Naive B cell (primary cell): ENCODE results near the gene COL8A1. TPM values are rescaled to one million over a fixed set of nuclear protein-coding genes. Genes with fewer than 3 reads are reported as not detected.

Experiments used
- ATAC-seq, 2 donors: fragments of 150-1000 bp; cut with Tn5 transposase; 2 replicates each; pipeline ENCODE4 v1.10.0; 2021; ENCODE audit warnings: low read depth in 2 of 2, mild to moderate bottlenecking in 2 of 2, moderate library complexity in 2 of 2
- DNase-seq: peaks from one replicate; pipeline ENCODE4 v3.0.0; 2022
- H3K27ac Mint-ChIP-seq, 6 donors: one replicate each; pipeline ENCODE4 v1.8.0; 2020 to 2022; ENCODE audit warnings: mild to moderate bottlenecking in 6 of 6, mixed read lengths in 6 of 6, moderate library complexity in 5 of 6, inconsistent platforms in 2 of 6
- H3K27me3 Mint-ChIP-seq, 3 donors: one replicate each; pipeline ENCODE4 v1.8.0; 2021 to 2022; ENCODE audit warnings: mixed read lengths in 3 of 3, mild to moderate bottlenecking in 1 of 3
- H3K36me3 Mint-ChIP-seq, 2 donors: one replicate each; pipeline ENCODE4 v1.8.0; 2020 to 2022; ENCODE audit warnings: mixed read lengths in 2 of 2, inconsistent platforms in 1 of 2, mild to moderate bottlenecking in 1 of 2
- H3K4me1 Mint-ChIP-seq, 3 donors: one replicate each; pipeline ENCODE4 v1.8.0; 2020 to 2022; ENCODE audit warnings: mixed read lengths in 3 of 3, inconsistent platforms in 1 of 3, mild to moderate bottlenecking in 1 of 3, moderate library complexity in 1 of 3
- H3K4me3 Mint-ChIP-seq, 8 donors: one replicate each; pipeline ENCODE4 v1.8.0; 2020 to 2022; ENCODE audit warnings: mild to moderate bottlenecking in 8 of 8, mixed read lengths in 8 of 8, moderate library complexity in 8 of 8, inconsistent platforms in 2 of 8
- H3K9me3 Mint-ChIP-seq, 7 donors: one replicate each; pipeline ENCODE4 v1.8.0; 2020 to 2022; ENCODE audit warnings: mixed read lengths in 7 of 7, mild to moderate bottlenecking in 5 of 7, inconsistent platforms in 2 of 7, moderate library complexity in 1 of 7
- polyA plus RNA-seq, 6 donors: library from polyadenylated mRNA; unstranded; fragments of 300-500 nt; fragmentation: Illumina TruSeq; gene quantifications; one replicate each; pipeline ENCODE4 v1.2.3, GENCODE V29; 2021; ENCODE audit warnings: low read depth in 6 of 6

Gene COL8A1
- polyA plus RNA-seq, 6 donors from 2014 or later: not detected

DNA sequence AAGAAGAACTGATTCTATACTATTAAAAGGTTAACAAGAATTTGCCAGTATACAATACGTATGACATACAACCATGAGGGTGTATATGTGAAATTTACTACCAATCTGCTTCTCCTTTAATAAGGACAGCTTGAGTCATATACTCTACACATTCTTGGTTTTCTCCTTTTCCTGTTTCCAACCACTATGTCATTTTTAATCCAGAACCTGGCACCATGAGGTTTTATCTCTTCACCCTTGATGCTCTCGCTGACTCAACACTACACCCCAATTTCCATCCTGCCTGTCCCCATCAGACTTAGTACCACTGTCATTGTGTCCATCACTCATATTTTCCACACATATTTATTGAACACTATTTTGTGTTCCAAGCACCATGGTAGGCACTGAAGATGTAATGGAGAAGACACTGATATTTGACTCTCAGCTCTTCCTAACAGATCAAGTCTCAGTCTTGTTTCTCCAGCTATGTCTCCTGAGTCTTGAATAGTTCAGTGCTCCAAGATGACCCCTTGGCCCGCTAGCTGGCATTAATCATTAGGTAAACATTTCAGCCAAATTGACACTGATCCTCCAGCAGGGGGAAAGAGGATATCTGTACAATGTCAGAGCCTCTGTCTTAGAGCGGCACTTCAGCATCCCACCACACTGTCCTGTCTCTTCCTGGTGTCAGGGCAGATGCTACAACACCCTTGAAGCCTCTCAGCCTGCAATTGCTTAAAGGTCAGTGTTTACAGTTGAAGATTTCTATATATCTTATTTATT, 11.2 kb upstream of the COL8A1 start:
- peak overlapping the region in 1 of 8 donors; percentile 6 for H3K4me3 Mint-ChIP-seq
- peaks cover 0 to 3% (median 0%) of the 10 kb centered on the region in 7 donors for H3K9me3 Mint-ChIP-seq
- H3K36me3 Mint-ChIP-seq: no peaks in the 10 kb centered on the region
- no peaks in the 10 kb centered on the region for H3K4me1 Mint-ChIP-seq
- H3K27ac Mint-ChIP-seq: no peak overlapping the region
- DNase-seq (no peak), ATAC-seq (no peak)
- H3K27me3 Mint-ChIP-seq: peaks cover 8 to 12% (median 8%) of the 10 kb centered on the region in 3 donors

GRCh38 chr3:99630815-99631214, 7.6 kb upstream of the COL8A1 start:
- no peaks in the 10 kb centered on the region for H3K4me1 Mint-ChIP-seq
- peaks cover 0 to 3% (median 0%) of the 10 kb centered on the region in 7 donors for H3K9me3 Mint-ChIP-seq
- H3K27ac Mint-ChIP-seq: no peak overlapping the region
- H3K36me3 Mint-ChIP-seq: no peaks in the 10 kb centered on the region
- DNase-seq: no peak
- H3K27me3 Mint-ChIP-seq: peaks cover 20 to 37% (median 35%) of the 10 kb centered on the region in 3 donors
- ATAC-seq: no peak
- no peak overlapping the region for H3K4me3 Mint-ChIP-seq

- no peak overlapping the region for H3K4me3 Mint-ChIP-seq
- ATAC-seq (no peak), DNase-seq (no peak)
- H3K27me3 Mint-ChIP-seq: peaks cover 40 to 64% (median 59%) of the 10 kb centered on the region in 3 donors
- peaks cover 0 to 8% of the 10 kb centered on the region in 2 donors for H3K36me3 Mint-ChIP-seq
- H3K9me3 Mint-ChIP-seq: peaks cover 0 to 6% (median 0%) of the 10 kb centered on the region in 7 donors
- no peak overlapping the region for H3K27ac Mint-ChIP-seq
- peaks cover 11 to 14% (median 14%) of the 10 kb centered on the region in 3 donors for H3K4me1 Mint-ChIP-seq
Observed at GRCh38 chr3:99633887-99634558, 4.4 kb upstream of the COL8A1 start.

- Mint-ChIP-seq H3K27ac (no peak overlapping the region), H3K27me3 (peaks cover 45 to 68% (median 60%) of the 10 kb centered on the region in 3 donors)
Observed at GRCh38 chr3:99634881-99635280, 3.5 kb upstream of the COL8A1 start.

DNA sequence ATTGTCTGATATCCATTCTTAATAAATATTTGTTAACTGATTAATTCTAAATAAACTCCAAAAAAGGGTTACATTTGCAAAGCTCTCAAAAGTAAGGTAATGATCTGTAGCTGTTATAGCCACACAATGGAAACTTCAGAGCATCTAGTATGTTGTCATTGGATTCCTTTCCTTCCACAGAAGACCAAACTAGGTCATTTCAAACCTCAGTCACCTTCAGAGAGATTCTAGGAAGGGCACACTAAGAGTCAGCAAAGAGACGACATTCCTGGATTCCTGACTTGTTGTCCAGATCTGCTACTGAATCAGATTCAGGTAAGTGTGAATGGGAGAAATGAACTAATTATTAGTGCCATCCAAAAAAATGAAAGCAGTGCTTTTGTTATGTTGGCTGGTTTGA, 3.0 kb upstream of the COL8A1 start:
- no peak for ATAC-seq
- H3K27ac Mint-ChIP-seq: no peak overlapping the region
- H3K4me1 Mint-ChIP-seq: peaks cover 11 to 14% (median 14%) of the 10 kb centered on the region in 3 donors
- no peak overlapping the region for H3K4me3 Mint-ChIP-seq
- peaks cover 0 to 6% (median 0%) of the 10 kb centered on the region in 7 donors for H3K9me3 Mint-ChIP-seq
- H3K27me3 Mint-ChIP-seq: peaks cover 49 to 69% (median 59%) of the 10 kb centered on the region in 3 donors
- H3K36me3 Mint-ChIP-seq: peaks cover 0 to 8% of the 10 kb centered on the region in 2 donors
- DNase-seq: no peak

More at GRCh38 chr3:99634881-99635280, 3.5 kb upstream of the COL8A1 start:
- no peak for ATAC-seq
- Mint-ChIP-seq H3K9me3 (peaks cover 0 to 6% (median 0%) of the 10 kb centered on the region in 7 donors), H3K4me3 (no peak overlapping the region), H3K36me3 (peaks cover 0 to 8% of the 10 kb centered on the region in 2 donors), H3K4me1 (peaks cover 11 to 14% (median 14%) of the 10 kb centered on the region in 3 donors)
- DNase-seq: no peak

GRCh38 chr3:99637016-99637367, 1.4 kb upstream of the COL8A1 start:
- Mint-ChIP-seq H3K4me1 (peaks cover 11 to 14% (median 14%) of the 10 kb centered on the region in 3 donors), H3K9me3 (peaks cover 0 to 6% (median 0%) of the 10 kb centered on the region in 7 donors), H3K36me3 (peaks cover 0 to 8% of the 10 kb centered on the region in 2 donors), H3K27ac (peak overlapping the region in 1 of 6 donors; percentile 41), H3K27me3 (peaks cover 54 to 77% (median 67%) of the 10 kb centered on the region in 3 donors), H3K4me3 (peak overlapping the region in 2 of 8 donors; percentile 8 to 66)
- ATAC-seq (no peak), DNase-seq (no peak)

DNA sequence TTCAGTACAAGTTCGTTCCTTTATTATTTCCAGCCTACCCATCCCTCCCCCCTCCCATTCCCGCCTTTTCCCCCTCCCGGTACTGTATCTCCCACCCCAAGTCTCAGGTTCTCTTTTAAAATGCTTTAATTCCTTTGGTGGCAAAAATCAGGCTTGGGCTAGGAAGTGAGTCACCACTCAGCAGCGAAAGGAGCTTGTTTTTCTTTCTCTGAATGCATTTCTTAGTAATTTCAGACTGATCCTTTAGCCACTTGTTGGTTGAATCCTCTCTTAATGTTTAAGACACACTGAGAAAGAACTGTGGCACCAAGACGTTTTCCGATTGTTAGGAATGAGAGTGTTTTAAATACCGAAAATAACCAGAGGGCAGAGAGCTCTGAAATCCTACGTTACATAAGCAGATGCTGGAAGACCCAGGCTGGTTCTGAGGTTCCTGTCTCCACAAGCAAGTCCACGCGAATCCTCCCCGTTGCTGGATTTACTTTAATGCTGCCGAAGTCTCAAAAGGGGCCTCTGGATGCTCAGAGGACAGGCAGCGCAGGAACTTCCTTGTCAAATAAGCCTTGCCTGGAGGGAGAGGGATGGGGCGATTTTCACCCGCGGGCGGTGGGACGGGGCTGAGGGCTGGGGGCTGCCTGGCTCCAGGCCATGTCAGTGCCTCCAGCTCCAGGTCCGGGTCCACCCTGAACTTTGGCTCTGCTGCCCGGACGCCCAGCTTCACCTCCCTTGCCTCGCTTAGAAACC, 854 bp upstream of the COL8A1 start:
- H3K4me3 Mint-ChIP-seq: peak overlapping the region in 3 of 8 donors; percentile 34 to 74 (median 37)
- peaks cover 54 to 78% (median 67%) of the 10 kb centered on the region in 3 donors for H3K27me3 Mint-ChIP-seq
- H3K9me3 Mint-ChIP-seq: peaks cover 0 to 6% (median 0%) of the 10 kb centered on the region in 7 donors
- H3K36me3 Mint-ChIP-seq: peaks cover 0 to 8% of the 10 kb centered on the region in 2 donors
- DNase-seq (no peak), ATAC-seq (no peak)
- peaks cover 11 to 14% (median 14%) of the 10 kb centered on the region in 3 donors for H3K4me1 Mint-ChIP-seq
- H3K27ac Mint-ChIP-seq: peak overlapping the region in 1 of 6 donors; percentile 41

DNA sequence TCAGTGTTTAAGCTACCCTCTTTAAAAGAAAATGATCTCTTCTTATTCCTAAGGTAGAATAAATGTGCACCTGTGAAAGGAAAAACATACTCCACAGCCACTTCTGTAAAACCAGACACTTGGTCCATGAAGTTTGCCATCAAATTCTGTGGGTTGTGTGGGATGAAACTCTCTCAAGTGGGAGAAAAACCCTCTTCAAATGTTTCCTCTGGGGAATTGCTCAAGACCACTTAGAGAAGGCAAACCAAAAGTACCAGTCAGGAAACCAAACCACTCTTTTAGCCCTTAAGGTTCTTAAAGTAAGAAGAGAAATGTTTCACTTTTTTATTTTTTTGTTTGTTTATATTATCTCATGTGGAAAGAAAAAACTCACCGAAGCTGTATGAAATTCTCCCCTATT, 1.2 kb downstream of the COL8A1 start:
- Mint-ChIP-seq H3K4me1 (peaks cover 11 to 14% (median 14%) of the 10 kb centered on the region in 3 donors), H3K36me3 (peaks cover 0 to 8% of the 10 kb centered on the region in 2 donors), H3K27ac (no peak overlapping the region), H3K27me3 (peaks cover 53 to 64% (median 58%) of the 10 kb centered on the region in 3 donors), H3K9me3 (peaks cover 0 to 6% (median 0%) of the 10 kb centered on the region in 7 donors), H3K4me3 (no peak overlapping the region)
- no peak for DNase-seq
- no peak for ATAC-seq

DNA sequence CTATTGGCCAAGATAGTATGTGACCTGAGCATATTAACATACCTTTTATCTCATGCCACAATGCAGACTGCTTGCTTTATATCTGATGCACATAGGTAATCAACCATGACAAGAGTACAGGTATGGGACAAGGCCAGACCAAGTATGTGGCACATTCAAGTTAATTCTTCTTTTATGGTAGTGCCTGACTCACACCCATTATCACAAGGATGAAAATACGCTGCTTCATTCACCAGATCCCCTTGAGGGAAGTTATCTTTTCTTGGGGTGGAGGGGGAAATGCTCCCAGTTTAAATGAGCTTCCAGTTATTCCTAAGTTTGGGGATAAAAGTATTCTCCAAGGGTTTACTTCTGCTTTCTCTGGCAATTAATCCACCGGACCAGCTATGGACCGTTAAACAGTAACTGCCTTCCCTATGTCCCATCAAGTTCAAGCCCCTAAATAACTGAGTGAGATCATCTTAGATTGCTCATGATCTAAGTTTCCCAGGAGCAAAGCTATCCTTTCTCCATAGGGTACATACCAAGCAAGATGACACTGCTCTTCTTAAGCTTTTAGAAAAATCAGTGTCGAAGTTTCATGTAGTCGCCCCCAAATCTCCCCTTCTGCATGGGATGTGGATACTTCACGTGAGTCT, 1.9 kb downstream of the COL8A1 start:
- ATAC-seq (no peak), DNase-seq (no peak)
- Mint-ChIP-seq H3K9me3 (peaks cover 0 to 4% (median 0%) of the 10 kb centered on the region in 7 donors), H3K27ac (no peak overlapping the region), H3K36me3 (peaks cover 0 to 8% of the 10 kb centered on the region in 2 donors), H3K4me1 (peaks cover 11 to 14% (median 14%) of the 10 kb centered on the region in 3 donors), H3K27me3 (peaks cover 47 to 56% (median 51%) of the 10 kb centered on the region in 3 donors), H3K4me3 (no peak overlapping the region)

GRCh38 chr3:99641480-99641879, 3.1 kb downstream of the COL8A1 start:
- Mint-ChIP-seq H3K27me3 (peaks cover 43 to 46% (median 43%) of the 10 kb centered on the region in 3 donors), H3K4me1 (peaks cover 11 to 14% (median 14%) of the 10 kb centered on the region in 3 donors), H3K4me3 (no peak overlapping the region), H3K36me3 (peaks cover 0 to 8% of the 10 kb centered on the region in 2 donors), H3K27ac (no peak overlapping the region), H3K9me3 (peaks cover 0 to 4% (median 0%) of the 10 kb centered on the region in 7 donors)
- DNase-seq: no peak
- no peak for ATAC-seq

DNA sequence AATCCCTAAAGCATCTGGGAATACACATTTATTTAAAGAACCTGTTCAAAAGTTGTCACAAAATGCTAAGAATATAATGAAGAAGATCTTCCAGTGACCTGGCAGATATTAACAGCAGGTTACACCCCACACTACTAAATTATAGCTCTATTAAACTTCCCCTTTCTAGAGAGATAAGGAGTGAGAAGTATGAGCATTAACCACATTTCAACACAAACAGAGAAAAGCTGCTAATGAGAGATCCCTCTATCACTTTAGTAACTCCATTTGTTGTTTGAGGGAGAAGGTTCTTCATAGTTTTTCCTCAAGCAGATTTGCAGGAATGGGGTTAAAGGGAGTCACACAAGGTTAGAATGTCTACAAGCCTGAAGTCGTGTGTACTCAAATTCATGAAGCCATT, 3.6 kb downstream of the COL8A1 start:
- Mint-ChIP-seq H3K36me3 (peaks cover 0 to 8% of the 10 kb centered on the region in 2 donors), H3K4me1 (peaks cover 11 to 14% (median 14%) of the 10 kb centered on the region in 3 donors), H3K9me3 (peaks cover 0 to 4% (median 0%) of the 10 kb centered on the region in 7 donors), H3K4me3 (no peak overlapping the region), H3K27ac (no peak overlapping the region), H3K27me3 (peaks cover 38 to 43% (median 43%) of the 10 kb centered on the region in 3 donors)
- ATAC-seq (no peak), DNase-seq (no peak)

DNA sequence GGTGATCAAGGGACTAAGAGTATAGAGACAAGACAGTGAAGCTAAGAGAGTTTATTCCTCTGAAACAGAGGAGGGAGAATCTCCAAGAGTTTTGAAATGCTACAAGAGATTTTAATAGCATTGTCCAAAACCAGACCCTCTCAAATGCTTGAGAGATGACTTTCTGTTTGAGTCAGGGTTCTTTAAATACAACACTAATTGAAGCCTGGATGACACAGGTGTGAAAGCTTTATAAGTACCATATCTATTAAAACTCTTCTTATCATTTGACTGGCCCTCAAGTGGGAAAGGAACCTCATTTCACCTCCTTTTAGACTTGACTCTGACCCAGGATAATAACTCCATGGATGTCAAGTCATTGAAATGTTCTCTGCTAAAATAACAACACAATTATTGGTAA, 5.6 kb downstream of the COL8A1 start:
- peaks cover 19 to 24% (median 22%) of the 10 kb centered on the region in 3 donors for H3K27me3 Mint-ChIP-seq
- H3K27ac Mint-ChIP-seq: no peak overlapping the region
- H3K4me1 Mint-ChIP-seq: no peaks in the 10 kb centered on the region
- ATAC-seq: no peak
- no peaks in the 10 kb centered on the region for H3K36me3 Mint-ChIP-seq
- no peak overlapping the region for H3K4me3 Mint-ChIP-seq
- H3K9me3 Mint-ChIP-seq: no peaks in the 10 kb centered on the region
- no peak for DNase-seq
